Psoas muscle (tissue), 8 donors: ENCODE data around the gene BCAS1. TPM values are rescaled to one million over a fixed set of nuclear protein-coding genes. Genes with fewer than 3 reads are reported as not detected.

Experiments used
- ATAC-seq, 4 donors: fragments of 200-7000 bp; cut with Tn5 transposase; one replicate each; pipeline ENCODE4 v1.9.1; 2020; ENCODE audit warnings: moderate library complexity in 3 of 4, mild to moderate bottlenecking in 2 of 4
- DNase-seq, 2 donors: peaks; one replicate each; pipeline ENCODE4 v3.0.0-alpha.2; 2020
- H3K27ac ChIP-seq: fragments of 200-600 bp; one replicate; pipeline ENCODE4 v1.8.0; 2022
- H3K27me3 ChIP-seq, 3 donors: fragments of 200-600 bp in 1 of 3; one replicate each; pipeline versions ENCODE4 v1.6.1 to v1.8.0; 2013 to 2022; ENCODE audit warnings: low read length in 2 of 3, mild to moderate bottlenecking in 2 of 3, moderate library complexity in 1 of 3; ENCODE audit not compliant: insufficient read depth in 3 of 3
- H3K36me3 ChIP-seq, 2 donors: fragments of 200-600 bp in 1 of 2; one replicate each; pipeline versions ENCODE4 v1.6.1 to v1.8.0; 2013 to 2022; ENCODE audit warnings: low read depth in 1 of 2, mild to moderate bottlenecking in 1 of 2, moderate library complexity in 1 of 2; ENCODE audit not compliant: insufficient read depth in 1 of 2
- H3K4me1 ChIP-seq: fragments of 200-600 bp; one replicate; pipeline ENCODE4 v1.8.0; 2022
- H3K4me3 ChIP-seq: fragments of 200-600 bp; one replicate; pipeline ENCODE4 v1.8.0; 2022; ENCODE audit warnings: mild to moderate bottlenecking
- H3K9me3 ChIP-seq: fragments of 200-600 bp; one replicate; pipeline ENCODE4 v1.8.0; 2022
- WGBS, 3 donors: extraction: QIAGEN DNeasy Blood & Tissue Kit; methylation state at CpG; one replicate each; pipeline versions ENCODE4 v1.1.6 to v1.1.7; 2013; 5-methylcytosine and 5-hydroxymethylcytosine counted together
- intact Hi-C, 2 donors: fragments of 100-400 bp; cut with DNase I; formaldehyde crosslinking; loops; one replicate each; pipeline versions ENCODE4 v1.11.0 to v1.14.2; 2022
- polyA plus RNA-seq, 3 donors: library from polyadenylated mRNA; stranded (reverse); fragments of 200-250 nt; gene quantifications; one replicate each; pipeline ENCODE4 v1.2.3, GENCODE V29; 2013
- total RNA-seq, 4 donors: library from RNA; stranded (reverse); fragmentation: NEBNext Ultra II Directional in 2 of 4; extraction: Animal tissue kit (Norgen Biotek cat#: 25700) in 2 of 4; gene quantifications; one replicate each; pipeline versions ENCODE4 v1.2.1 to v1.2.4, GENCODE V29; 2021 to 2023
- TF ChIP-seq, protein P1 (sequence below): fragments of 200-600 bp; IDR thresholded peaks from one replicate; pipeline ENCODE4 v1.8.0; 2022; ENCODE audit warnings: antibody characterized with exemption
- donor health status: healthy with polysubstance abuse.
- donor health status: DM: no; HTN: no; CAD: no; lungs with moderate emphysema.
- donor health status: Bipolar disorder and iron deficiency.
- donor health status: healthy.
- donor health status: DM: yes; HTN: yes; CAD: no.
- donor health status: DM: no; HTN: no; CAD: no.
- donor health status: DM: no; HTN: no; CAD: no.
- donor health status: DM: yes; HTN: yes; CAD: no.

The BCAS1 gene
- total and polyA plus RNA-seq, 7 donors = 0.01 to 0.26 (median 0.16) TPM; not detected in 2

DNA sequence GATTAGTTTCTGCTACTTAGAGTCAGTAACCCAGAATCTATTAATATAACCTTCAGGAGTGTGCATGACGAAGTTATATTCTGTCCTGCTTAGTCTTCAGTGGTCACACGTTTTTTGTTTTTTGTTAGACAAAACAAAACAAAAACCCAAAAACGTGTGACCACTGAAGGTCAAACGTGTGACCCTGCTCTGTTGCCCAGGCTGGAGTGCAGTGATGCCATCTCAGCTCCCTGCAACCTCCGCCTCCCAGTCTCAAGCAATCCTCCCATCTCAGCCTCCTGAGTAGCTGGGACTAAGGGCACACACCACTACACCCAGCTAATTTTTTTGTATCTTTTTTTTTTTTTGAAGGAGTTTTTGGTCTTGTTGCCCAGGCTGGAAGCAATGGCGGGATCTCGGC lies 142.4 kb downstream of the BCAS1 start:
- TF ChIP-seq, protein P1, sequence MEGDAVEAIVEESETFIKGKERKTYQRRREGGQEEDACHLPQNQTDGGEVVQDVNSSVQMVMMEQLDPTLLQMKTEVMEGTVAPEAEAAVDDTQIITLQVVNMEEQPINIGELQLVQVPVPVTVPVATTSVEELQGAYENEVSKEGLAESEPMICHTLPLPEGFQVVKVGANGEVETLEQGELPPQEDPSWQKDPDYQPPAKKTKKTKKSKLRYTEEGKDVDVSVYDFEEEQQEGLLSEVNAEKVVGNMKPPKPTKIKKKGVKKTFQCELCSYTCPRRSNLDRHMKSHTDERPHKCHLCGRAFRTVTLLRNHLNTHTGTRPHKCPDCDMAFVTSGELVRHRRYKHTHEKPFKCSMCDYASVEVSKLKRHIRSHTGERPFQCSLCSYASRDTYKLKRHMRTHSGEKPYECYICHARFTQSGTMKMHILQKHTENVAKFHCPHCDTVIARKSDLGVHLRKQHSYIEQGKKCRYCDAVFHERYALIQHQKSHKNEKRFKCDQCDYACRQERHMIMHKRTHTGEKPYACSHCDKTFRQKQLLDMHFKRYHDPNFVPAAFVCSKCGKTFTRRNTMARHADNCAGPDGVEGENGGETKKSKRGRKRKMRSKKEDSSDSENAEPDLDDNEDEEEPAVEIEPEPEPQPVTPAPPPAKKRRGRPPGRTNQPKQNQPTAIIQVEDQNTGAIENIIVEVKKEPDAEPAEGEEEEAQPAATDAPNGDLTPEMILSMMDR = no peak
- H3K27me3 ChIP-seq = no peaks in the 10 kb centered on the region
- no peak overlapping the region for H3K27ac ChIP-seq
- no peaks in the 10 kb centered on the region for H3K9me3 ChIP-seq
- intact Hi-C loops = no loop called here
- no peaks in the 10 kb centered on the region for H3K4me1 ChIP-seq
- 79 to 87% (median 80%) methylated on average over 7 of the region's 7 CpGs for WGBS, 3 donors
- H3K36me3 ChIP-seq = no peaks in the 10 kb centered on the region
- DNase-seq = no peak
- ATAC-seq = no peak
- H3K4me3 ChIP-seq = no peak overlapping the region

- no peak overlapping the region for H3K4me3 ChIP-seq
- no peaks in the 10 kb centered on the region for H3K9me3 ChIP-seq
- H3K27ac ChIP-seq = no peak overlapping the region
- H3K4me1 ChIP-seq = no peaks in the 10 kb centered on the region
- DNase-seq = no peak
- peak in 3 of 4 donors; percentile 37 to 51 (median 42) for ATAC-seq
- TF ChIP-seq, protein P1 = no peak
- H3K27me3 ChIP-seq = no peaks in the 10 kb centered on the region
- intact Hi-C loops = no loop called here
- no peaks in the 10 kb centered on the region for H3K36me3 ChIP-seq
- WGBS, 3 donors = 56 to 68% (median 63%) methylated on average over 5 of the region's 5 CpGs
Measured at GRCh38 chr20:53926428-53927028, 143.9 kb downstream of the BCAS1 start.

DNA sequence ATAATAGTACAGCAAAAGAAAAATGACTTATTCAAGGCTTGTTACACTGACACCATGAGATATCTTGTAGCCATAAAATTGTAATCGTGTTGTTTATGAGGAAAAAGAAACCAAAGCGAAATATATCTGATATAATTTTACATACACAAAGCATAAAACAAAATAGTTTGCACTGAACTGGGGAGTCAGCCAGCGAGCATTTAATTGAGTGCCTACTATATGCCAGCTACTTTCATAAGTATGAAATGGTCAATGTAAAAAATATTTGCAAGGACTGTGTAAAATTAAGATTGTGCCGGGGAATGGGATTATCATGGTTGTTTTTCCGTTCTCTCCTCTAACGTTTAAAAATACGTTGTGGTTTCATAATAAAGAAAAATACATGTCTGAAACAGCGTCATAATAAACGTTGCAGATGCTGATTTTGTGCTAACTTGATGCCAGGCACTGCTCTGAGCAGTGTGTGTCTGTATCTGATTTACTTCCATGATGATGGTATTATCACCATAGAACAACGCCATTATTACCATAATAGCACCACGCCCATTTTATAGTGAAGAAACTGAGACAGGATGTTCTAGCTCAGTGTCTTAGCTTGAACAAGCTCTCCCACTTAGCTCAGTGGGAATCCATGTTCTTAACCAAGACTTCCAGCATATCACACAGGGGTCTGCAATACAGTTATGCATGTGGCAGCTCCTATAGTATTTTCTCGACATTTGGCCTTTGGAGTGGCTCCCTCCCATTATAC lies 144.6 kb downstream of the BCAS1 start:
- H3K4me3 ChIP-seq = no peak overlapping the region
- TF ChIP-seq, protein P1 = no peak
- H3K9me3 ChIP-seq = no peaks in the 10 kb centered on the region
- no peaks in the 10 kb centered on the region for H3K27me3 ChIP-seq
- 79 to 81% (median 81%) methylated on average over 12 of the region's 12 CpGs for WGBS, 3 donors
- no peak for DNase-seq
- H3K36me3 ChIP-seq = no peaks in the 10 kb centered on the region
- ATAC-seq = no peak
- no peaks in the 10 kb centered on the region for H3K4me1 ChIP-seq
- H3K27ac ChIP-seq = no peak overlapping the region
- intact Hi-C loops = no loop called here

- Histone ChIP-seq H3K4me3 (no peak overlapping the region), H3K36me3 (no peaks in the 10 kb centered on the region), H3K4me1 (no peaks in the 10 kb centered on the region), H3K27me3 (no peaks in the 10 kb centered on the region), H3K9me3 (no peaks in the 10 kb centered on the region), H3K27ac (peak overlapping the region; percentile 4)
- 81 to 83% (median 82%) methylated on average over 7 of the region's 7 CpGs for WGBS, 3 donors
- no peak for DNase-seq
- intact Hi-C loops = no loop called here
- TF ChIP-seq, protein P1 = no peak
- ATAC-seq = no peak
Measured at GRCh38 chr20:53923566-53924369, 146.6 kb downstream of the BCAS1 start.
